Thyroid gland (tissue), 4 donors: Measurements from ENCODE around the gene CMC1. TPM values are rescaled to one million over a fixed set of nuclear protein-coding genes. Genes with fewer than 3 reads are reported as not detected.
"Not testable (repeated sequence)": the region's sequence is repeated elsewhere in the genome, so short reads cannot be mapped to it uniquely, and the experiment has no call there.

Experiments used
- DNase-seq, 2 donors: peaks; one replicate each; pipeline ENCODE4 v3.0.0-alpha.2; 2019
- H3K27ac ChIP-seq, 3 donors: fragments of 200-600 bp; sonication (generic); 1 replicate in 2 of 3; 2 replicates in 1 of 3; pipeline ENCODE4 v1.5.1; 2016 to 2019; ENCODE audit warnings: mild to moderate bottlenecking in 1 of 3, moderate library complexity in 1 of 3
- H3K27me3 ChIP-seq: fragments of 200-600 bp; sonication (generic); one replicate; pipeline ENCODE4 v1.5.1; 2019
- H3K36me3 ChIP-seq, 2 donors: fragments of 200-600 bp; sonication (generic); one replicate each; pipeline ENCODE4 v1.5.1; 2016 to 2019
- H3K4me1 ChIP-seq, 2 donors: fragments of 200-600 bp; sonication (generic); one replicate each; pipeline ENCODE4 v1.5.1; 2017 to 2019
- H3K4me3 ChIP-seq, 3 donors: fragments of 200-600 bp; sonication (generic); replicated peaks in 1 of 3; 1 replicate in 2 of 3; 2 replicates in 1 of 3; pipeline ENCODE4 v1.5.1; 2016; ENCODE audit warnings: mild to moderate bottlenecking in 1 of 3
- H3K9me3 ChIP-seq: fragments of 200-600 bp; sonication (generic); one replicate; pipeline ENCODE4 v1.5.1; 2017
- CTCF ChIP-seq, 6 experiments: fragments of 200-600 bp in 3 of 6; fragments of 450-650 bp in 3 of 6; sonication (generic) in 3 of 6; IDR thresholded peaks; one replicate each; pipeline ENCODE4 v1.5.1; 2016 to 2019; ENCODE audit warnings: antibody characterized with exemption in 6 of 6, mild to moderate bottlenecking in 2 of 6, inconsistent platforms in 1 of 6, moderate library complexity in 1 of 6
- POLR2A ChIP-seq, 2 donors: fragments of 450-650 bp; IDR thresholded peaks; one replicate each; pipeline ENCODE4 v1.6.1; 2017; ENCODE audit warnings: antibody characterized with exemption in 2 of 2, mild to moderate bottlenecking in 2 of 2, moderate library complexity in 1 of 2
- WGBS, 2 donors: methylation state at CpG; one replicate each; pipeline ENCODE4 v1.1.5; 2017; 5-methylcytosine and 5-hydroxymethylcytosine counted together
- intact Hi-C: fragments of 100-400 bp; cut with DNase I; formaldehyde crosslinking; loops from one replicate; pipeline ENCODE4 v1.15.1; 2023
- total RNA-seq, 4 donors: library from RNA; depleted of rRNA; stranded (reverse); fragments of >200 nt; gene quantifications; one replicate each; pipeline ENCODE4 v1.2.3, GENCODE V29; 2016

The CMC1 gene
- total RNA-seq, result 10 to 100 TPM in 2 of 4 donors, 1 to 10 TPM in 2; 3.0 to 22.7 (median 8.3) TPM

GRCh38 chr3:28241221-28242160, at the start of gene CMC1:
TSS of gene CMC1 (plus strand) at chr3:28241619. CDS start at chr3:28241794, 175 bp downstream.
- no peaks in the 10 kb centered on the region for H3K36me3 ChIP-seq
- peak within 1 kb of the TSS; percentile 41 to 100 (median 64) for H3K4me3 ChIP-seq
- TF ChIP-seq CTCF (IDR thresholded peaks at IDR 0.05), result no peak
- TF ChIP-seq POLR2A (IDR thresholded peaks at IDR 0.05), result peak in 1 of 2 donors; percentile 97
- intact Hi-C loops, result no loop called here
- peak within 1 kb of the TSS in 2 of 3 donors; percentile 60 to 77 for H3K27ac ChIP-seq
- no peaks in the 10 kb centered on the region for H3K27me3 ChIP-seq
- no peaks in the 10 kb centered on the region for H3K9me3 ChIP-seq
- DNase-seq, result peak; percentile 99
- 0 to 1% methylated on average over 22 to 26 of the region's 68 CpGs for WGBS, 2 donors
- H3K4me1 ChIP-seq, result peaks cover 8 to 15% of the 10 kb centered on the region in 2 donors

GRCh38 chr3:28198161-28198560, 43.3 kb upstream of the CMC1 start:
- no peak for DNase-seq
- Histone ChIP-seq H3K27me3 (no peaks in the 10 kb centered on the region), H3K27ac (no peak overlapping the region), H3K4me3 (no peak overlapping the region), H3K4me1 (no peaks in the 10 kb centered on the region), H3K36me3 (no peaks in the 10 kb centered on the region), H3K9me3 (no peaks in the 10 kb centered on the region)
- 87 to 90% methylated on average over 3 of the region's 3 CpGs for WGBS, 2 donors
- TF ChIP-seq CTCF (IDR thresholded peaks at IDR 0.05) (no peak), POLR2A (IDR thresholded peaks at IDR 0.05) (no peak)
- intact Hi-C loops, result no loop called here

- Histone ChIP-seq H3K27ac (no peak overlapping the region), H3K9me3 (no peaks in the 10 kb centered on the region), H3K36me3 (no peaks in the 10 kb centered on the region), H3K27me3 (no peaks in the 10 kb centered on the region), H3K4me1 (no peaks in the 10 kb centered on the region), H3K4me3 (no peak overlapping the region)
- no peak for DNase-seq
- 74 to 78% methylated on average over 3 of the region's 3 CpGs for WGBS, 2 donors
- intact Hi-C loops, result no loop called here
- no peak for TF ChIP-seq POLR2A (IDR thresholded peaks at IDR 0.05)
- no peak for TF ChIP-seq CTCF (IDR thresholded peaks at IDR 0.05)
Measured at GRCh38 chr3:28198974-28199373, 42.4 kb upstream of the CMC1 start.

- intact Hi-C loops, H3K9me3 ChIP-seq, H3K4me3 ChIP-seq, H3K27me3 ChIP-seq, H3K4me1 ChIP-seq, H3K36me3 ChIP-seq, H3K27ac ChIP-seq, DNase-seq: not testable (repeated sequence)
- 96% methylated on average over 15 of the region's 15 CpGs for WGBS, 2 donors
Measured at GRCh38 chr3:28199643-28200042, 41.8 kb upstream of the CMC1 start.

- DNase-seq, H3K4me3 ChIP-seq, H3K27ac ChIP-seq, H3K4me1 ChIP-seq, H3K27me3 ChIP-seq, H3K36me3 ChIP-seq, H3K9me3 ChIP-seq, intact Hi-C loops: not testable (repeated sequence)
- WGBS, 2 donors, result 90 to 91% methylated on average over 16 to 18 of the region's 47 CpGs
Measured at GRCh38 chr3:28200366-28200848, 41.0 kb upstream of the CMC1 start.

GRCh38 chr3:28206479-28206878, 34.9 kb upstream of the CMC1 start:
- TF ChIP-seq CTCF (IDR thresholded peaks at IDR 0.05), result no peak
- TF ChIP-seq POLR2A (IDR thresholded peaks at IDR 0.05), result no peak
- intact Hi-C loops, result no loop called here
- no peak for DNase-seq
- Histone ChIP-seq H3K27me3 (no peaks in the 10 kb centered on the region), H3K4me1 (no peaks in the 10 kb centered on the region), H3K4me3 (no peak overlapping the region), H3K27ac (no peak overlapping the region), H3K9me3 (no peaks in the 10 kb centered on the region), H3K36me3 (no peaks in the 10 kb centered on the region)
- 64 to 68% methylated on average over 2 of the region's 2 CpGs for WGBS, 2 donors
